ENCODE measurements around the gene P2RX3.
A peak's percentile ranks its signal among the peaks of the same experiment; 100 is the strongest.

P2RX3 gene

DNA sequence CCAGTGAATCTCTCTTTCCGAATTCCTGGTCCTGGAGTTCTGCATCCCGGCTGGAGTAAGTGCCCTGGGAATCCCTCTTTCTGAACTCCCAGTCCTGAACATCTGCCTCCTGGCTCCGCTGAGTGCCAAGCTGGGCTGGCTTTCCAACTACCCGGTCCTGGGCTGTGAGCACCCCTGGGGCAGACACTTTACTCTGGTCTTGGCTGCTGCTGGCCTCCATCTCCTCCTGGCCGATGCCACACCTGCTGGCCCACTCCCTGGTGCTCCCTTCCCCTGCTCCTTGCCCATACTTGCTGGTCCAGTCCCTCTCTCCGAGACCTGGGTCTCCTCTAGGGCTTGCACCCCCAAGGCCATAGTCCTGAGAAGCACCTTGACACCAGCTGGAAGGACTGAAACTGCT is 28.1 kb upstream of the P2RX3 start:
- DNase-seq (ENCODE audit: low read depth): no peak

DNA sequence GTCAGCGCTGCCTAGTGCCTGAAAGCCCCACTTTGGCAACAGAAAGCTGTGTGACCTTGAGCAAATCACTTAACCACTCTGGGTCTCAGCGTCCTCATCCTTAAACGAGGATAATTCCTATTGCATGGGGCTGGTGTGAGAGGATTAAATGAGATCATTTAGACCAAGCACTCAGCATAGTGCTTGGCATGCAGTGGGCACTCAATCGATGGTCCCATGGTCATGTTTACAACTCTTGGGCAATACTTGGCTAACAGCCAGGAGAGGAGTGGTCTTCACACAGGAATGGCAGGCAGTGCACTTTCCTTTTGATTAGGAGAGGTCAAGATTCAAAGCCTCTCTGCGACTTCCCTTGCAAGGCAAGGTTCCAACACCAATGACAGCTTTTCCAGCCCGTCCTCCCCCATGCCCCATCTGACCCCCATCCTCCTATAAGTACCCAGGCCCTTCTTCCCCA is 27.5 kb upstream of the P2RX3 start:
- peak; percentile 16 for DNase-seq (ENCODE audit: low read depth)

DNA sequence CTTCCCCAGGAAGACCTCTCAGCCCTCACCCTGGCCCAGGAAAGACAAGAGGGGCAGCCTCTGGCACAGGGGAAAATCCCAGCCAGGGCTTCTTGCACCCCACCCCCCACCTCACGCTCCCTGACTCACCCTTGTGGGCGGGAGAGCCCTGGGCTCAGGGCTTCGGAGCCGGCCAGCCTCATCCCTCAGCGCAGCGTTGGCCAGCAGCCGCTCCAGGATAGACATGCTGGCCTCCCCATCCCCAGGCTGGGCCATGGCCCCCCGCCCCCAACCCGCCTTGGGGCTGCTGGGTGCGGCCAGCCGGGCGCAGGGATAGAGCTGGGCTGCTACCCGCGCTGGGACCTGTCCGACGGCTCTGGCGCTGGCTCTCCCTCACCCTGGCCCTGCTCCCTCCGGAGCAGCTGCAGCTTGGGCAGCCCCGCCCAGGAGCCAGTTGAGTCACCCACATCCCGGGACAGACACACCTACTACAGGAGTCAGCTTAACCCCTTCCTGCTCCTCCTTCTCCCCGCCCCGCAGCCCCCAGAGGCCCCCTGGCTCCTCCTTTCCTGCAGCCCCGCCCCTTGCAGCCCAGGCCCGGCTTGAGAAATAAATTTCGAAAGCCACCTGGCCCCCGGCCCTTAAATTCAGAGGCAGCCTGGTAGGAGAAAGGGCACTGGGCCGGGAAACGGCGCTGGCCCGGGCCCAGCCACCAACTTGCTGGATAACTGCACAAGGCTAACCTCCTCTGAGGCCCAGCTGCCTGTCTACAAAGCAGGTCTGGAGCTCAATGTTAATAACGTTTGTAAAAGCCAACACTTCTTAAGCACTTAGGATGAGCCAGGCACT is 26.8 kb upstream of the P2RX3 start:
- peak; percentile 88 for DNase-seq (ENCODE audit: low read depth)

DNA sequence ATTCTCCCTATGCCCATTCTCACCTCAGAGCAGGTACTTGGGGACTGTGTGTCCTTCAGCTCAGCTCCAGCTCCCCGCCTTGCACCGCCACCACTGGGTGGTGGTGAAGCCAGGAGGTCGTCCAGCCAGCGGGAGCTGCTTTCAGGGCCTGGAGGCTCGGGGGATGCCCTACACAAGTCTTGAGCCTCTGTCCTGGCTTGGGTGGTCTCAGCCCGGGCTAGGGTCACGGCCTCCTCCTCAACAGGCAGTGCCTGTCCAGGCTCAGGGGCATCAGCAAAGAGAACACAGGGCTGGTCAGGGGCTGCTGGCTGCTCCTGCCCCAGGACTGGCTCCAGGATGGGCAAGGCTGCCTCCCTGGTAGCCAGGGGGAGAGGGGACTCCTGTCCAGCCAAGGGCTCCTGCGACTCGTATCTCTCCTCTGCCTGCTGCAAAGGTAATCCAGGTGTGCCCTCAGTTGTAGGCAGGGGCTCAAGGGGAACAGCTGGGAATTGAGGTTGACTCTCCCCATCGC is 25.6 kb upstream of the P2RX3 start:
- DNase-seq (ENCODE audit: low read depth): no peak

DNA sequence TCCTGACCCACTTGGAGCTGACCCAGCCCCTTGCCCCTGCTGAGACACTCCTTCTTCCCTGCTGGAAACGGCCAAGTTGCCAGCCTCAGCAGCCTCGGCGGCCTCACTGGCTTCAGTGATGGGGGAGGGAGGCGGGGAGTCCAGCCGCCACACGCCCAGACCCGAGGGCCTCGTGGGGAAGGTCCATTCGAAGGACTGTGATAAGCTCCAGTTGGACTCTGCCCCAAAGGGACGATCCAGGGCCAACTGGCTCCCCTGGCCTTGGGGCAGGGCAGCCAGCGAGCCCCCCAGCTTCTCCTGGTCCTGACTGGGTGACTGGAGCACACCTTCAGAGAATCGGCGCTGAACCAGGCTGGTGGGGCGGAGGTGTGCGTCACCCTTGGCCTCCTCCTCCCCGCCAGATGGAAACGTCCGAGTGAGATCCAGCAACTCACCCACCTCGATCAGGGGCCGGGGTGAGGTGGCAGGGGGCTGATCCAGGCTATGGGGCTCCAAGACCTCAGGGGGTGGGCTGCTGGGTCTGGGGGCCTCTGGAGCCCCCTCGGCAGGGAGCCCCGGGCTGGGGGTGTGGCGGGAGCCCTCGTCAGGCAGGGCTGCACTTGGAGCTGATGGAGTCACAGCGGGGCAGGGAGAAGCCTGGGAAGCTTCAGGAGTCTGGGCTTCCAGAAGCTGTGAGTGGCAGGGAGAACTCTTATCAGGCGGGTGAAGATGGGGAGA is 24.9 kb upstream of the P2RX3 start:
- DNase-seq (ENCODE audit: low read depth): no peak

DNA sequence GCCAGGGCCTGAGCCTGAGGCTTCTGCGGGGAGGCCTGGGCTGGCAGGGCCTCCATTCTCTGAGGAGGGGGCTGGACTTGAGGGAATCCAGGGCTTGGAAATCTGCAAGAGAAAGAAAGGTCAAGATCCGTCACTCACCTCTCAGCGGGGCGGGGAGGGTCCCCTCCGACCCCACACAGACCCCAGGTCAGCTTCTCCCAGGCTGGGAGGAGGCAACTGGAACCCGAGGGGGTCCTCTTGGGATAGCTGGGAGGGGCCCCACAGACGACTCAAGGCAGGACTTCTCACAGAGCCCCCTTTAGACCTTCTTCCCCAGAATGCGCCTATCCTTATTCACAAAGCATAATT is 24.4 kb upstream of the P2RX3 start:
- DNase-seq (ENCODE audit: low read depth): no peak

DNA sequence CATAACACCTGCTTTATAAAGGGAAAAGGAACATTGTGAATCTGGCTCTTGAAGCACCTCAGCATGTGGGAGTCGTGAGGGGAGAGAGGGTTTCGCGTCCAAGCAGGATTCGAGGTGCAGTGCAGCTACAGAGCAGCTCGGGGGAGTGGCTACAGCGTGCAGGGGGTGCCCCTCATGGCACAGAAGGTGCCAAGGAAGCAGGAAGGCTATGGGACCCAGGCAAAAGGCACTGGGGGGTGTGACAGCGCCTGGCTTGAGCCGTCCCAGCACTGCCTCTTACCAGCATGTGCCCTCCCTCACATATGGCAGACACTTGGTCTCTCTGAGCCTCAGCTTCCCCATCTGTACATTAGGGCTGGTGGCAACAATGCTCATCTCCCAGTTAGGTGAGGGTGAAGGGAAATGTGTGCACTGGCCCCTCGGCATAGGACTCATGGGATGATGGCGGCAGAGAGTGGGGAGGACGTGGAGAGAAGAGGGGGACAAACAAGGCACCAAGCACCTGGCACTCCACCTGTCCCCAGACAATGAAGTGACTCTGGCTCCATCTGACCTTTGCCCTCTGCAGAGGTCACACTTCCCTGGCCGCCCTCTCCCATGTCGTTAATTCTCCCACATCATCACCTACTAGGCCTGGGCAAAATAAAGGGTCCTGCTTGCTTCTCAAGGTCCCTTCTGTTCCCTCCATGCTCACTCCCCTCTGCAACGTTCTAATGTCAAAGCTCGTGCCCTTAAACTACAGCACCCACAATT is 23.8 kb upstream of the P2RX3 start:
- DNase-seq (ENCODE audit: low read depth): no peak

DNA sequence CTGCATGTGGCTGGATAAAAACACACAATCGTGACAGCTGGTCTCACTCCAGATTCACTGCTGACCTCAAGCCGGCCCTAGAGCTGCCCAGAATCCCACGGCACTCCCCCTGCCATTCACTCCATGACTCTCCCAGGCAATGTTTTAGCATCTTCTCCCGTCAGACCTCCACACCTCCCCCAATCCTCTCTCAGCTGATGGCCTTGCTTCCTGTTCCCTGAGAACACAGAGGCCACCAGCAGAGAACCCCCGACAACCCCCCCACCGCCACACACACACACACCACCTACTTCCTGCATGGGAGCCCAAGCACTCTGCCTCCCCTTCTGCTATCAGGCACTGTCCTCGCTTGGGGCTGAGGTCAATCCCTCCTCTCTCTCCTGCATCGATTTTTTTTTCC is 22.7 kb upstream of the P2RX3 start:
- DNase-seq (ENCODE audit: low read depth): no peak

DNA sequence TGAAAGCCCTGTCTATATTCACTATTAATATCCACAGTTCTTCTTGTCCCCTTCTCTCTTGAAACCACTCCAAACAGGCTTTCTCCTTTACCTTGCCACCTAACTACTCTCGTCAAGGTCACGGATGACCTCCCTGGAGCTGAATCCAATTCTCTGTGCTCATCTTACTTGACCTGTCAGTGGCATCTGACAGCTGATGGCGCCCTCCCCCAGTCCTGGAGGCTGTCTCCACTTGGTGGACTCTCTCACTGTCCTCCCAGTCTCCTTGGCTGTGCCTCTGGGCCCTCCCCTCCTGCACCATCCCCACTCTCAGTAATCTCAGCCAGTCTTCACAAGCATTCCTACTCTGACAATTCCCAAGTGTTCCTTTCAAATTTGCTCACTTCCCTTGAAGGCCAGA is 22.1 kb upstream of the P2RX3 start:
- DNase-seq (ENCODE audit: low read depth): no peak

DNA sequence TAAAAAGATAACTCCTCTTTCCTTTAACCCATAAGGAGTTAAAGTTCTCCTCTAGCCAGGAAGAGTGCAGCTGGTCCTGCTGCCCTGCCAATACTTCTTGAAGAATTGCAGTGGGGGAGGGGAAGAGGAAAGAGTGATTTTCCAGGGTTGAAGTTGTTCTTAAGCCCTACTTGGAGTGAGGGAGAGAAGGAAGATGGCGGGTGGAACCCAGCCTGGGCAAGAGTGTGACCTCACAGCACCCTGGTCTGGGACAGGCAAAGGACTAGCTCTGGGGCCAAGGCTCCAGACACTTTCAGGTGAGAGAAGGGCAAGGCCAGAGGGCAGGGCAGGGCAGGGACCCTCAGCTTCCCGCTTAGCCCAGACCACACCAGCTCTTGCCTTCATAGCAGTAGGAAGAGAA is 20.0 kb upstream of the P2RX3 start:
- DNase-seq (ENCODE audit: low read depth): no peak

DNA sequence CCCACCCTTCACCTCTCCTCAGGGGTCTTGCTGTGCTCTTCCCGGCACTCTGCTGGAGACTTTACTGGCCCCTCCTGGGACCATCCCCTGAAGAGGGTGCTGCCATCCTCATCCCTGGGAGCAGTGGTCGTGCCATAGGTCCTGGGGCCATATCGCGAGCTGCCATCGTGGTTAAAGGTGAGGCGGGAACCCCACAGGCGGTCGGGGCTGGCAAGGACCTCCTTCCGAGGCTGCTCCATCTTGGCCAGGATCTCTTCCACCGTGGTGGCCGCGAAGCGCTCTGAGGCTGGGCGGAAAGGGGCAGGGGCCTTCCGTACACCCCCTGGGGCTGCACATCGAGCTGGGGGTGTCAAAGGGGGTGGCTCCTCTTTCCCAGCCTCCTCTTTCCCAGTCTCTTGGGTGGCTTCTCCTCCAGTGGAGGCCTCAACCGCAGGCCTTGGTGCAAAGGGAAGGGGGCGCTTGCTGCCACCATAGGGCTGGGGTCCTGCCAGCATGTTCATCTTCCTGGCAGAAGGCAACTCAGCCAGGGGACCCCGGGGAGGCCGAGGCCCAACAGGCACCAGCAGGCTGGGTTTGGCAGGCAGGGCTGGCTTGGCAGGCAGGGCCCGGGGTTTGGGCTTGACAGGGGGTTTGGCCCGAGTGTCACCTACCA is 18.0 kb upstream of the P2RX3 start:
- DNase-seq (ENCODE audit: low read depth): no peak

DNA sequence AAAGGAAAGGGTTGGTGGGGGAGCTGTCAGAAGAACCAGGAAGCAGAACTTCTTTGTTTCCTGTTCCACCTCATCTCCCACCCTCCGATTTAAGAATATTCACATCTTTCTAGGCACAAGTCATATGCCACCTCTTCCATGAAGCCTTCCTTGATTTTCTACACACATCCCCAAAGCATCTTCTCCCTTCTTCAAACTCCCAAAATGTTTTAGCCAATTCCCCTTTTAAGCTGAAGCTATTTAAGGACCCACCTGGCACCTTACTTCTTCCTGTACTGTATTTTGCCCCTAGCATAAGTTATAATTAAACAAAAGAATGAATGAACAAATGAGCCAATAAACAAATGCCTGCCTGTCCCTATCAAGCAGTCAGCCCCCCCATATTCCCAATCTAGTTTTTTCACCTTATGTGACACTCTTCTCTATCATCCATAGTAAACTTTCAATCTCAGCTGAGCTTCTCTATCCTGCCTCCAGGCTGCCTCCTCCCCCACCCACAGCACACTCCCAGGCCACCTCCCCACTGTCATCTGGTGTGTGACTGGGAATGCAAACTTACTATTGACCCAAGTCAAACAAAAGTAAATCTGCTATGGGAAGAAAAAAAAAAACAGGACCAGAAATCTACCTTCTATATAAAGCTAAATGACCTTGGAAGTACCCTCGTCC is 17.3 kb upstream of the P2RX3 start:
- DNase-seq (ENCODE audit: low read depth): no peak

DNA sequence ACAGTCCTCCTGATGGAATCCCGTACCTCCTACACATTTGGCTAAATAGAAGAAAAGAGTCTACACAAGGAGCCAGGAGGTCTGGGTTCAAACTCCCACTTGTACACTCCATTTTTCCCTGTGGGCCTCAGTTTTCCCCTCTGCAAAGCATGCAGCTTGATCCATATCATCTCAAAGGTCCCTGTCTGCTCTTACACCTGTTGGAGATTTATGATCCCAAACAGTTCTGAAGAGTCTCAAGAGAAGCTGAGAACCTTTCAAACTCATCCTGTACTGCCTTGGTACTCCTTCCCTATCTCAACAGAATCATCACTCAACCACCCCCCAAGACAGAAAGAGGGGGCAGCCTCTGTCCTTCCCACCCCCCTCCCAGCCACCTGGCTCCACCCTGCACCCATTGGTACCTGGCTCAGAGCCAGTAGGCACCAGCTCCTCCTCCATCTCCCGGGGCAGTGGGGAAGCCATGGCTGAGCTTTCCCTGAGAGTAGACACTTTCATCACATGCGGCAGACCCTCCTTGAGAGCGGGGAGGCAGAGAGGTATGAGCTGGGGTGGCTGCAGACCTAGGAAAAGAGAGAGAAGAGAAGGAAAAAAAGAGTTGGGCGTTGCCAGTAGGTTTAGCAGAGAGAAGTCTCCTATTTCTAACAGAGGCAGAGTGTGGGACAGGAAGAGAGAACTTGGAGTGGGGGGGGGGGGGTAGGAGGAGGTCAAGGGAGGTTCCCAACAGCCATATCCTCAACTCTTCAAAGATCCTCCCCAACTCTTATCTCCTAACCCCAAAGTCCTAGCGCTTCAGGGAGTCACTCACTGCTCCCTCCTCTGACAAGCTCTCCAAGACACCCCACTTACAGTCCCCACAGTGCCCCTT is 16.5 kb upstream of the P2RX3 start:
- no peak for DNase-seq (ENCODE audit: low read depth)

DNA sequence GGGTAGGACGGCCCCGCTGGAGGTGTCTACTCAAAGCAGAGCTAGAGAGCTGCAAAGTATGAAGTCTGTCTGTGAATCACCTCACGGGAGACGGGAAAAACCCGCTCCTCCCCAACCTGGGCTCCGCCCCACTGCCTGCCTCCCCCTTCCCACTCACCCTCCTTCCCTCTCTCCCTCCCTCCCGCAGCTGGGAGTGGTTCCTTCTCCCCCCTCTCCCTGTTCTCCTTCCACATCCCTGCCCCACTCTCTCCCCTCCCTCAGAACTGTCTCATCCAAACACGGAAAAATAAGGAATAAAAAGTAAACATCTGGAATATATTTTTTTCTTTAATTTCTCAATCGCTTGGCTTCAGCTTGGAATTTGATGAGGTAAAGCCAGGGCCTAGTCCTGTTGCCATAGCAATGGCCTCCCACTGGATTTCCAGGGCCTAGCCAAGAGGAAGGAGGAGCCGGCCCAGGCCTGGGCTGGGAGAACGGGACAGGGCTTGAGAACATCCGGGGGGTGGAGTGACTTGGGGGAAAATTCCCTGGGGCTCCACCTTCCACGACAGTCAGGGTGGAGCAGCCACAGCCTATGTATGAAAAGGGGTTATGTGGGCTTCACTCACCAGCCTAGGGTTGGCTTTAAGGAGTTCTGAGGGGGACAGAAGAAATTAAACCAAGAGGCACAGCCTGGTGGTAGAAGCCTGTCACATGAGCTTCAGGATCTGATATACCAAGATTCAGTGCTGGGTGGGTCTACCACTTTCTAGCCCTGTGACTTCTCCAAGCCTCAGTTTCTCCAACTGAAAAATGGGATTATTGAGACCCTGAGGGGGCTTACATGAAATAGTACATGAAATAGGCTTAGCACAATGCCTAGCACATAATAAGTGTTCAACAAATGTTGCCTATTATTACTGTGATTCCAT is 15.6 kb upstream of the P2RX3 start:
- DNase-seq (ENCODE audit: low read depth): peak; percentile 93

DNA sequence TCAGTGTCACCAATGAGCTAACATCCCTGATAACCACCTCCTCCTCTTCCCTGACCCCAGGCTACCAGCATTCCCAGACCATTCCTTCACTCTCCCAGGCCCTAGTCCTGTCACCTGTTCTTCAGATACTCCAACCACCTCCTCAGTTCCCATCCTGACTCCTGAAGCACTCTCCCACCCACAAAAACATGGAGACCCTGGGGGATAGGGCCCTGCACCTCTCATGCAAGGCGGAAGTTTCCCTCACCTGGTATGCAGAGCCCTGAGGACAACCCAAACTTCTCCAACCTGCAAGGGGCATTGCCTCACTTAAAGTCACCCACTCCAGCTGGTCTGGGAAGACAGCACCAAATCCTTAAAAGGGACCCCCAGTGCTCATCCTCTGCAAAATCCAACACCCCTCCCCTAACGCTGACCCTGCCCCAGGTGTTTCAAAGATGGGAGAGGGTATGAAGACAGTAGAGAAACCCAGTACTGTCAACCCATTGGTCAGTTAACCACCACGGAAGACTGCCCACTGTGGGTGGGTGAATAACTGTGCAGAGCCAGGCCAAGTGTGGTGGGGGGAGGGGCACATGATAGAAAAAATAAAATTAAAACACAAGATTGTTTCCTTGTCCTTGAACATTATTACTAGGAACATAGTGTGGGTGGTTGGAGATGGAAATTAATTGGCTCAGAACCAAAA is 14.8 kb upstream of the P2RX3 start:
- DNase-seq (ENCODE audit: low read depth): no peak

DNA sequence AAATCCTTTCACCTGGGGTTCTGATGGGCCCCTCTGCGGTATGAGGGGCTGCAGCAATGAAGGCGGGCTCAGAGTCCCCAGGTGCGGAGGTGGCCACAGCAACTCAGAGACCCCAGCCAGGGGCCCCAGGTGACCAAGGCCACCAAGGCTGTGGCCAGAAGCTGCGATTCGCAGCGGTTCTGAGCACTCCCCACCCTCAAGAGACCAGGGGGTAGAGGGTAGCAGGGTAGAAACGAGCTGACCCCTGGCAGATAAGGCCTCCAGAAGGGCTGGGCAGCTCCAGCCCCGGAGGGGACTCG is 14.3 kb upstream of the P2RX3 start:
- DNase-seq (ENCODE audit: low read depth): no peak

DNA sequence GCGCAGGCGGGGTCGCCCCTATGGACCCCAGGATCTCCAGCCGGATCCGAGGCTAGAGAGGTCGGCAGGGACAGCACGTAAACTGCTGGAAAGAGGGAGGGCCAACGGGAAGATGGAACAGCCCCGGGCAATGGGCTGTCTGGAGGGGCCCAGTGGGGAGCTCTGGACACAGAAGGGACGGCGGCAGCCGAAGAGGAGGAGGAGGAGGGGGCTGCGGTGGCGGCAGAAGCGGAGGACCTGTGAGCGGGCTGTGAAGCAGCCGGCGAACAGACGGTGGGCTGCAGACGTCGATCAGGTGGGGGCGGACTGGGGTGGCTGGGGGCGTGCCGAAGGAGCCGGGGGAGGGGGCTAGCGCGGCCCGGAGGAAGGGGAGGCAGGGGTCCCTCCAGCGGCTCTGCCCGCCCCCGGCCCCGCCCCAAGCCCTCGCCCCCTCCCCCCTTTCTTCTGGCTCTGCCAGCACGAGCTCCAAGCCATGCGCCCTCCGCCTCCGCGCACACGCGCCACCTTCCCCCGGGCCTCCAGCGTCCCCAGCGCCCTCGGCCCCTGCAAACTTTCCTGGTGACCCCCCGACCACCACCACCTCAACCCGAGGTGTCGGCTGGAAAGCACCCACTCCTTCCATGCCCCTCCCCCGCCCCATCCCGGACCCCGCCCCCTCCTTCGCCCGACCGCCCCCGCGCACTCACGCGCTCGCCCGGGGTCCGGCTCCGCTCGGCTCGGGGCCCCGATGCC is 13.8 kb upstream of the P2RX3 start:
- DNase-seq (ENCODE audit: low read depth): no peak

Measured in HS-5 (cell line).